ENCODE data around the gene PPFIA4.

Gene PPFIA4

DNA sequence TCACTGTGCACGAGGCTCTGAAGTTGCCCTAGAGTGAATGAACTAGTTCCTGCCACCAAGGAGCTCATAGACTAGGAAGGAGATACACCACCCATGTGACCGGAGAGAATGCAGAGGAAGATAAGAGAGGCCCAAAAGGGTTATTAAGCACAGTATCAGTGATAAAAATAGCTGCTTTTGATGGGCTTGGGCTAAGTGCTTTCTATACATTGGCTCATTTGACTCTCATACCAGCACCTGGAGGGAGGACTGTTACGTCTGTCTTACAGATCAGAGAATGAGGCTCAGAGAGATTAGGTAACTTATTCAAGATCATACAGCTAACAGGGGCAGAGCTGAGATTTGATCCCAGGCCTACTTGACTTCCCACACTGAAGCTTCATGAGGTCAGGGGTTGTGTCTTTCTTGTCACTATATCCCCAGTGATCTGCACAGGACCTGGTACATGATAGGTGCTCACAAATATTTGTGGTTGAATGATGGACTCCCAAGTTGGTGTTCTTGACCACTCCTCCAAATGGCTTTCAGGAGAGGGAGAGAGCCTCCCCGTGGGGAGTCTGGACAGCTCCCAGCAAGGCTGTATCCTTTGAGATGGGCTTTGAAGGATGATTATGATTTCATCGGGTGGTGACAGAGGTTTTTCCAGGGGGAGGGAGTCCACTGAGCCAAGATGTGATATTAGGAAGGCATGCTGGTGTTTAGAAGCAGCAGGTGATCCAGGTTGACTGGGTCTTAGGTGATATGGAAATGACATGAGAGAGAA is 14.4 kb downstream of the PPFIA4 start:
- Histone ChIP-seq H3K9me3 (ENCODE audit: control insufficient read depth, low read length) (no peaks in the 10 kb centered on the region), H3K27me3 (ENCODE audit: control insufficient read depth, insufficient read depth, low read length, poor library complexity, severe bottlenecking) (no peaks in the 10 kb centered on the region), H3K4me3 (ENCODE audit: insufficient read depth, low read depth, low read length) (no peak overlapping the region), H3K27ac (ENCODE audit: insufficient read depth, low read depth, low read length, poor library complexity, severe bottlenecking) (no peak overlapping the region), H3K36me3 (ENCODE audit: control insufficient read depth, insufficient read depth, low read length) (no peaks in the 10 kb centered on the region), H3K4me1 (ENCODE audit: control insufficient read depth, insufficient read depth, low read length) (peaks cover 5% of the 10 kb centered on the region)
- WGBS, 2 experiments, result 91 to 92% methylated on average over 5 of the region's 5 CpGs

DNA sequence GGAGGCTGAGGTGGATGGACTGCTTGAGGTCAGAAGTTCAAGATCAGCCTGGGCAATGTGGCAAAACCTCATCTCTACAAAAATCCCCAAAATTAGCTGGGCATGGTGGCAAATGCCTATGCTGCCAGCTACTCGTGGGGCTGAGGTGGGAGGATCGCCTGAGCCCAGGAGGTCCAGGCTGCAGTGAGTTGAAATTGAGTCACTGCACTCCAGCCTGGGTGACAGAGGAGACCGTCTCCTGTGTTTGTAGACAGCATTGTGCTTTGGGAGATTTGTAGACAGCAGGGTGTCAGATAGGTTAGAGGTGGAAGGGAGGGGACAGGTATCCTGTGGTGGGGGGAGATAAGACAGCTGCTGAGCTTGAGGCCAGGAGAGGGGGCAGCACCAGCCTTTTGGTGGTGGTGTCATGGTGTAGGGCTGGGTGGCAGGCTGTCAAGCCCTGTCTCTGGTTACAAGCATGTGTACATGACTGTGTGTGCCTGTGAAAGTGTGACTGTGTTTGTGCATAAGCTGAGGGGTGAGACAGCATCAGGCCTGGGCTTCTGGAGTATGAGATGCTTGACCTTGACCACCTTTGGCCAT is 15.2 kb downstream of the PPFIA4 start:
- peaks cover 5% of the 10 kb centered on the region for H3K4me1 ChIP-seq (ENCODE audit: control insufficient read depth, insufficient read depth, low read length)
- H3K4me3 ChIP-seq (ENCODE audit: insufficient read depth, low read depth, low read length), result no peak overlapping the region
- 85 to 91% methylated on average over 3 of the region's 3 CpGs for WGBS, 2 experiments
- H3K9me3 ChIP-seq (ENCODE audit: control insufficient read depth, low read length), result no peaks in the 10 kb centered on the region
- H3K36me3 ChIP-seq (ENCODE audit: control insufficient read depth, insufficient read depth, low read length), result no peaks in the 10 kb centered on the region
- H3K27ac ChIP-seq (ENCODE audit: insufficient read depth, low read depth, low read length, poor library complexity, severe bottlenecking), result no peak overlapping the region
- H3K27me3 ChIP-seq (ENCODE audit: control insufficient read depth, insufficient read depth, low read length, poor library complexity, severe bottlenecking), result no peaks in the 10 kb centered on the region

DNA sequence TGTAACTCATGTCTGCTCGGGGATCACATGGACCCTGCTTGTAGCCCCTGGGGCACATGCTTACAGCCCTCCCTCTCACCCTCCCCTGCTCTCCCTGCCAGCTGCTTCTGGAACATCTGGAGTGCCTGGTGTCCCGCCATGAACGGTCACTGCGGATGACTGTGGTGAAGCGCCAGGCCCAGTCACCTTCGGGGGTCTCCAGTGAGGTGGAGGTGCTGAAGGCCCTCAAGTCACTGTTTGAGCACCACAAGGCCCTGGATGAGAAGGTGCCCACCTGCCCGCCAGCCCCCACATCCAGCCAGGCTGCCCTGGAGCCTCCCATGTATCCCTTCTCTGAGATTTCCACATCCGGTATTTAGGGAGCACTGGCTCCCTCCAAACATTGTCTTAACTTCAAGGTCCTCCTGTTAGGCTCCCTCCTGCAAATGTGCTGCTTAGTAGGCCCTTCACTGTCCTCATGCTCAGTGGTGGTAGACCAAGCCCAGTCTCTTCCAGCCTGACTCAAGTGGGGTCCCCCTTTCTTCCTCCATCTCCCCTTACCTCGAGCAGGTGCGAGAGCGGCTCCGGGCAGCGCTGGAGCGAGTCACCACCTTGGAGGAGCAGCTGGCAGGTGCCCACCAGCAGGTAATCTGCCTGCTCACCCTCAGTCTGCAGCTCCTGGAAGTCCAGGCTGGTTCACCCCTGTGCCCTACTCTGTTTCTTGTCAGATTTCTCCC is 17.7 kb downstream of the PPFIA4 start:
- H3K4me1 ChIP-seq (ENCODE audit: control insufficient read depth, insufficient read depth, low read length), result peaks cover 5% of the 10 kb centered on the region
- 94 to 96% methylated on average over 14 of the region's 14 CpGs for WGBS, 2 experiments
- no peak overlapping the region for H3K4me3 ChIP-seq (ENCODE audit: insufficient read depth, low read depth, low read length)
- no peak overlapping the region for H3K27ac ChIP-seq (ENCODE audit: insufficient read depth, low read depth, low read length, poor library complexity, severe bottlenecking)
- no peaks in the 10 kb centered on the region for H3K36me3 ChIP-seq (ENCODE audit: control insufficient read depth, insufficient read depth, low read length)
- H3K27me3 ChIP-seq (ENCODE audit: control insufficient read depth, insufficient read depth, low read length, poor library complexity, severe bottlenecking), result no peaks in the 10 kb centered on the region
- no peaks in the 10 kb centered on the region for H3K9me3 ChIP-seq (ENCODE audit: control insufficient read depth, low read length)

DNA sequence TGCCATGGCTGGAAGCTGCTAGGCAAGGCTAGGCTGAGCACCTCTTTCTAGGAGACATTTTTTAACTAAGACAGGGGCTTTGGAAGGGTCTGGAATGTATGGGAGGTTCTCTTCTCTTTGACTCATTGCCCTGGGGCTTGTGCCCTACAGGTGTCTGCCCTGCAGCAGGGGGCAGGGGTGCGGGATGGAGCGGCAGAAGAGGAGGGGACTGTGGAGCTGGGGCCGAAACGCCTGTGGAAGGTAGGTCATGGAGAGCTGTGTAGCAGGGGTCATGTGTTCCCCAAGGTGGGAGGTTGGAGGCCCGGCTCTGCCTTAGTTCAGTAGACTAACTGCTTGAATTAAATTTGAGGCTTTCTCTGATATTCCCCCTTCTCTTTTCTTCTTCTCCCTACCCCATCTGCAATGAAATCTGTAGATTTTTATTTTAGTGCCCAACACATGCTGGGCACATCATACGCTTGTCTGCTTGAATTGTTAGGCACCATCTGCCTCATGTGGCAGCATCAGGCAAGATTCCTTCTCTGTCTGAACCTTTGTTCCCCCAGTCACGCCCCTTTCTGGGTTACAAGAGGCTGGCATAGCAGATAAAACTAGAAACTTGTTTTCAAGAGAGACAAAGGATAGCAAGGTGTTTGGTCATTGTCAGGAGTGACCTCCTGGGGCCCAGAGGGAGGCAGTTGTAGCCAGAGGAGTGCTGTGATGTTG is 18.4 kb downstream of the PPFIA4 start:
- Histone ChIP-seq H3K4me1 (ENCODE audit: control insufficient read depth, insufficient read depth, low read length) (peaks cover 5% of the 10 kb centered on the region), H3K4me3 (ENCODE audit: insufficient read depth, low read depth, low read length) (no peak overlapping the region), H3K27me3 (ENCODE audit: control insufficient read depth, insufficient read depth, low read length, poor library complexity, severe bottlenecking) (no peaks in the 10 kb centered on the region), H3K27ac (ENCODE audit: insufficient read depth, low read depth, low read length, poor library complexity, severe bottlenecking) (no peak overlapping the region), H3K9me3 (ENCODE audit: control insufficient read depth, low read length) (no peaks in the 10 kb centered on the region), H3K36me3 (ENCODE audit: control insufficient read depth, insufficient read depth, low read length) (no peaks in the 10 kb centered on the region)
- 81 to 91% methylated on average over 7 of the region's 7 CpGs for WGBS, 2 experiments

DNA sequence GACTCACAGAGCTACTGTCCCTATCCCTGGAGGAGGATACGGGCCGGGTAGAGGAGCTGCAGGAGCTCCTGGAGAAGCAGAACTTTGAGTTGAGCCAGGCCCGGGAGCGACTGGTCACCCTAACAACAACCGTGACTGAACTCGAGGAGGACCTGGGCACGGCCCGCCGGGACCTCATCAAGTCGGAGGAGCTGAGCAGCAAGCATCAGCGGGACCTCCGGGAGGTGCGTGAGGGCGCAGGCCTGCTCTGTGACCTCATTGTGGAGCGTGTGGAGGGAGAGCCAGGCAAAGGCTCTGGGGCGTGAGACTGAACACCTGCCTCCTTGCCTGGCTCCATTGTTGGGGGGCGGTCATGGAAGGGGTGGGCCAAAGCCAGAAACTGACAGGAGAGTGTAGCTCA is 19.0 kb downstream of the PPFIA4 start:
- H3K4me3 ChIP-seq (ENCODE audit: insufficient read depth, low read depth, low read length), result no peak overlapping the region
- no peak overlapping the region for H3K27ac ChIP-seq (ENCODE audit: insufficient read depth, low read depth, low read length, poor library complexity, severe bottlenecking)
- peaks cover 5% of the 10 kb centered on the region for H3K4me1 ChIP-seq (ENCODE audit: control insufficient read depth, insufficient read depth, low read length)
- H3K36me3 ChIP-seq (ENCODE audit: control insufficient read depth, insufficient read depth, low read length), result no peaks in the 10 kb centered on the region
- WGBS, 2 experiments, result 93 to 96% methylated on average over 17 of the region's 17 CpGs
- no peaks in the 10 kb centered on the region for H3K27me3 ChIP-seq (ENCODE audit: control insufficient read depth, insufficient read depth, low read length, poor library complexity, severe bottlenecking)
- no peaks in the 10 kb centered on the region for H3K9me3 ChIP-seq (ENCODE audit: control insufficient read depth, low read length)

DNA sequence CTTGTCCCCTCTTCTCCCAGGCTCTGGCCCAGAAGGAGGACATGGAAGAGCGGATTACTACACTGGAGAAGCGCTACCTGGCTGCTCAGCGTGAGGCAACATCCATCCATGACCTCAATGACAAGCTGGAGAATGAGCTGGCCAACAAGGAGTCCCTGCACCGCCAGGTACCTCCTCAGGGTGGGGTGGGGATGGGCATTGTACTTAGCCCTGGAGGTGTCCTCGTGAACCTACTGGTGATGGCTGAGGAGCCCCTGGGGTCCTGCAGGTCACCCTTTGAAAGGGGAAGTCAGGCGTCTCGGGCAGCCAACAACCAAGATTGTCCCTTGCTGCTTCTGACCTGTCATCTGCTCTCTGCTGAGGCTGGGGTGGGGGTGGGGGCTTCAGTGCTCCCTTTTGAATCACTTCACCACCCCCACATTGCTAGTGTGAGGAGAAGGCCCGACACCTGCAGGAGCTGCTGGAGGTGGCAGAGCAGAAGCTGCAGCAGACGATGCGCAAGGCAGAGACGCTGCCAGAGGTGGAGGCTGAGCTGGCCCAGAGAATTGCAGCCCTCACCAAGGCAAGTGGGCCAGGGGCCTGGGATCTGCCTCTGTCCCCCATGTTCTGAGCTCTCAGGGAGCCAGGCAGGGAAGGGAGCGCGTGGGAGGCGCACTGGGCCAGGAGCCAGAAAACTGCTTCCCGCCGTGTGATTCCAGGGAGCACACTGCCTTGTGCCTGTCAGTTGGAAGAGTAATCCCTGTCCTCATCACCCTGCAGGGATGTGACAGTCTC is 19.7 kb downstream of the PPFIA4 start:
- no peaks in the 10 kb centered on the region for H3K36me3 ChIP-seq (ENCODE audit: control insufficient read depth, insufficient read depth, low read length)
- no peaks in the 10 kb centered on the region for H3K9me3 ChIP-seq (ENCODE audit: control insufficient read depth, low read length)
- no peak overlapping the region for H3K27ac ChIP-seq (ENCODE audit: insufficient read depth, low read depth, low read length, poor library complexity, severe bottlenecking)
- H3K27me3 ChIP-seq (ENCODE audit: control insufficient read depth, insufficient read depth, low read length, poor library complexity, severe bottlenecking), result no peaks in the 10 kb centered on the region
- WGBS, 2 experiments, result 93 to 94% methylated on average over 16 of the region's 16 CpGs
- no peak overlapping the region for H3K4me3 ChIP-seq (ENCODE audit: insufficient read depth, low read depth, low read length)
- H3K4me1 ChIP-seq (ENCODE audit: control insufficient read depth, insufficient read depth, low read length), result peaks cover 5% of the 10 kb centered on the region

DNA sequence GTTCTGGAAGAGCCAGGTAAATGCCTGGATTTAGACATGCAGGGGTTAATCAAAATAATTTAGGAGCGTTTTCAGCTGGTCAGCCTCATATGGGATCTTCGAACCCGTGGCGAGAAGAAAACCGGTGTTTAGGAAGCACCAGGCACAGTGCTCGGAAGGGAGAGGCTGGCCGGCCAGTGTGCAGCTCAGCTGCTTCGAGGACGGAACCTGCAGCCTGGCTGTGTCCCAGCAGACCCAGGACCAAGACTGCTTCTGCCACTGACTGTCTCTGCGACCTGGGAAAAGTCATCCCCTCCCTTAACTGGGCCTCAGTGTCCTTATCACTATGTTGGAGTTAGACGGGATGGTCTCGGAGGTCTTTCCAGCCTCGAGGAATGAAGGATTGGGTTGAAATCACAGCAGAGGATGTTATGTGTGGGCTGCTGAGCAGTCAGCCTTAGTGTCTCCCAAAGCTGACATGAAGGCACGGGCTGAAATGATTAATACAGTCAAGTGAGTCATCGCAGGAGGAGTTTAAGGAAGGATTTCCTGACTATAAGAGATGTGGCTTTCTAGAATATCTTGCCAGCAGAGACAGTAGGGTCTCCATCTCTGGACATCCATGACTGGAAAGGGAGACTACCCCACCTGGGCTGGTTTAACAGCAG is 20.8 kb downstream of the PPFIA4 start:
- Histone ChIP-seq H3K27ac (ENCODE audit: insufficient read depth, low read depth, low read length, poor library complexity, severe bottlenecking) (no peak overlapping the region), H3K4me3 (ENCODE audit: insufficient read depth, low read depth, low read length) (no peak overlapping the region), H3K4me1 (ENCODE audit: control insufficient read depth, insufficient read depth, low read length) (peaks cover 5% of the 10 kb centered on the region), H3K27me3 (ENCODE audit: control insufficient read depth, insufficient read depth, low read length, poor library complexity, severe bottlenecking) (no peaks in the 10 kb centered on the region), H3K9me3 (ENCODE audit: control insufficient read depth, low read length) (no peaks in the 10 kb centered on the region), H3K36me3 (ENCODE audit: control insufficient read depth, insufficient read depth, low read length) (no peaks in the 10 kb centered on the region)
- WGBS, 2 experiments, result 93 to 94% methylated on average over 15 of the region's 15 CpGs

DNA sequence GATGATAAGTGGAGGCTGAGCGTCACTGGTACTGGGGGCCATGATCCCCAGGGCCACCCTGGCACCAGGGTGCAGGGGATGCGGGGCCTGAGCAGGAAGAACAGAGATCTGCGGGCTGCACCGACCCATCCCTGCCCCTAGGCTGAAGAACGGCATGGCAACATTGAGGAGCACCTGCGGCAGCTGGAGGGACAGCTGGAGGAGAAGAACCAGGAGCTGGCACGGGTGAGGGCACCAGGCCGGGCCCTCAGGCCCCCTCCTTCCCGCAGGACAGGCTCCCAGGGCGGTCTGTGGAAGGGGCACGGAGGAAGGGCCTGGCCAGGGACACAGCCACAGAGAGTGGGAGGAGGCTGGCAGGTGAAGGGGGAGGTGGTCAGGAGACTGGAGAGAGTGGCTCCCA is 21.8 kb downstream of the PPFIA4 start:
- 95 to 96% methylated on average over 11 of the region's 11 CpGs for WGBS, 2 experiments
- H3K9me3 ChIP-seq (ENCODE audit: control insufficient read depth, low read length), result no peaks in the 10 kb centered on the region
- H3K27ac ChIP-seq (ENCODE audit: insufficient read depth, low read depth, low read length, poor library complexity, severe bottlenecking), result no peak overlapping the region
- H3K36me3 ChIP-seq (ENCODE audit: control insufficient read depth, insufficient read depth, low read length), result no peaks in the 10 kb centered on the region
- H3K27me3 ChIP-seq (ENCODE audit: control insufficient read depth, insufficient read depth, low read length, poor library complexity, severe bottlenecking), result no peaks in the 10 kb centered on the region
- peaks cover 5% of the 10 kb centered on the region for H3K4me1 ChIP-seq (ENCODE audit: control insufficient read depth, insufficient read depth, low read length)
- H3K4me3 ChIP-seq (ENCODE audit: insufficient read depth, low read depth, low read length), result no peak overlapping the region

DNA sequence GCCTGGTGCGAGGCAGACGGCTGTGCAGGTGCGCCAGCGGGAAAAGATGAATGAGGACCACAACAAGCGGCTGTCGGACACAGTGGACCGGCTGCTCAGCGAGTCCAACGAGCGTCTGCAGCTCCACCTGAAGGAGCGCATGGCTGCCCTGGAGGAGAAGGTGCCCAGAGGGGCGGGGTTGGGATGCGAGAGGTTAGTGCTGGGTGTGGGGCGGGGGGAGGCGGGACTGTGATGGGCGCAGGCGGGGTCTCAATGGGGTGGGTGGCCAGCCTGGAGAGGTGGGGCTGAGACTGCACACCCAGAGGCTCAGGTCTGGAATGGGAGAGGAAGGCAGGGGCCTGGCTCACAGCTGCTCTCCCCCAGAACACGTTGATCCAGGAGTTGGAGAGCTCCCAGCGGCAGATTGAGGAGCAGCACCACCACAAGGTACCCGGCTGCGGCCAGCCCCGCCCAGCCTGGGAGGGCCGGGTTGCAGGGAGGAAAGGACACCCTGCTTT is 22.3 kb downstream of the PPFIA4 start:
- 69 to 71% methylated on average over 23 of the region's 23 CpGs for WGBS, 2 experiments
- Histone ChIP-seq H3K4me3 (ENCODE audit: insufficient read depth, low read depth, low read length) (no peak overlapping the region), H3K9me3 (ENCODE audit: control insufficient read depth, low read length) (no peaks in the 10 kb centered on the region), H3K36me3 (ENCODE audit: control insufficient read depth, insufficient read depth, low read length) (no peaks in the 10 kb centered on the region), H3K4me1 (ENCODE audit: control insufficient read depth, insufficient read depth, low read length) (peaks cover 5% of the 10 kb centered on the region), H3K27me3 (ENCODE audit: control insufficient read depth, insufficient read depth, low read length, poor library complexity, severe bottlenecking) (no peaks in the 10 kb centered on the region), H3K27ac (ENCODE audit: insufficient read depth, low read depth, low read length, poor library complexity, severe bottlenecking) (no peak overlapping the region)

Data from ectodermal cell (in vitro differentiated cells).